ENCODE data around the gene HYI. TPM values are rescaled to one million over a fixed set of nuclear protein-coding genes. Genes with fewer than 3 reads are reported as not detected.

HYI gene
- polyA plus RNA-seq, 1 of the 3 experiments (the other 2 are of a cell fraction): 11.1 TPM

GRCh38 chr1:43437031-43437973 is 16.4 kb downstream of the HYI start:
- Histone ChIP-seq H2AFZ (ENCODE audit: low read depth) (no peak overlapping the region), H3K9me3 (no peaks in the 10 kb centered on the region), H3K4me1 (ENCODE audit: control insufficient read depth in 1 of 2, insufficient read depth in 2 of 2, low read depth in 1 of 2, low read length in 1 of 2) (no peaks in the 10 kb centered on the region; a peak in 1 of 4 replicates), H3K9me2 (no peaks in the 10 kb centered on the region), H3K27ac (ENCODE audit: low read depth in 2 of 2, low read length in 1 of 2) (no peak overlapping the region), H3K27me3 (ENCODE audit: insufficient read depth) (no peaks in the 10 kb centered on the region), H3K4me2 (no peak overlapping the region), H3F3A (replicated peaks; ENCODE audit: insufficient read depth) (no peaks in the 10 kb centered on the region), H3K4me3 (ENCODE audit: low read depth in 2 of 2, low read length in 1 of 2) (no peak overlapping the region), H3K79me2 (ENCODE audit: insufficient read depth) (no peaks in the 10 kb centered on the region), H3K9ac (no peak overlapping the region), H4K20me1 (ENCODE audit: insufficient read depth) (no peaks in the 10 kb centered on the region), H3K36me3 (replicated peaks in 1 of 2; ENCODE audit: control insufficient read depth in 1 of 2, insufficient read depth in 2 of 2, low read length in 1 of 2) (peaks cover 12 to 74% of the 10 kb centered on the region in 2 experiments)
- no peak for TF ChIP-seq ELF1 (IDR thresholded peaks at IDR 0.05)
- no peak for TF ChIP-seq EZH2phosphoT487 (IDR thresholded peaks at IDR 0.05; ENCODE audit: borderline replicate concordance, low read depth)
- no peak for TF ChIP-seq RAD21 (IDR thresholded peaks at IDR 0.05; ENCODE audit: low read length)
- no peak for TF ChIP-seq CHD2 (IDR thresholded peaks at IDR 0.05; ENCODE audit: low read length, partially characterized antibody)
- no peak for TF ChIP-seq TCF12 (IDR thresholded peaks at IDR 0.05)
- TF ChIP-seq NRF1 (IDR thresholded peaks at IDR 0.05; ENCODE audit: low read depth, low read length): no peak
- ChIA-PET POLR2A (interaction anchor here (0.7 to 1.5 kb wide), 2 partner anchors 11 to 15 kb away, joined by 3 to 5 read pairs; no protein-coding TSS in a partner anchor), CTCF (interaction anchor here (0.8 to 1.2 kb wide), 2 partner anchors 11 to 23 kb away, joined by 3 to 5 read pairs; no protein-coding TSS in a partner anchor)
- WGBS (ENCODE audit: low lambda C conversion rate): 97% methylated on average over 17 of the region's 20 CpGs
- DNase-seq: no peak

GRCh38 chr1:43436371-43436770 is 17.4 kb downstream of the HYI start:
- Histone ChIP-seq H3K9me2 (no peaks in the 10 kb centered on the region), H3K4me2 (no peak overlapping the region), H3F3A (replicated peaks; ENCODE audit: insufficient read depth) (no peaks in the 10 kb centered on the region), H4K20me1 (ENCODE audit: insufficient read depth) (no peaks in the 10 kb centered on the region), H3K27me3 (ENCODE audit: insufficient read depth) (no peaks in the 10 kb centered on the region), H3K4me1 (ENCODE audit: control insufficient read depth in 1 of 2, insufficient read depth in 2 of 2, low read depth in 1 of 2, low read length in 1 of 2) (no peaks in the 10 kb centered on the region), H2AFZ (ENCODE audit: low read depth) (no peak overlapping the region), H3K27ac (ENCODE audit: low read depth in 2 of 2, low read length in 1 of 2) (no peak overlapping the region), H3K9ac (no peak overlapping the region), H3K4me3 (ENCODE audit: low read depth in 2 of 2, low read length in 1 of 2) (no peak overlapping the region), H3K36me3 (replicated peaks in 1 of 2; ENCODE audit: control insufficient read depth in 1 of 2, insufficient read depth in 2 of 2, low read length in 1 of 2) (peaks cover 17 to 74% of the 10 kb centered on the region in 2 experiments), H3K79me2 (ENCODE audit: insufficient read depth) (no peaks in the 10 kb centered on the region), H3K9me3 (no peaks in the 10 kb centered on the region)
- no peak for DNase-seq
- no peak for TF ChIP-seq PBX3 (IDR thresholded peaks at IDR 0.05)
- TF ChIP-seq MXI1 (IDR thresholded peaks at IDR 0.05; ENCODE audit: low read depth, low read length): no peak
- TF ChIP-seq NRF1 (IDR thresholded peaks at IDR 0.05; ENCODE audit: low read depth, low read length): no peak
- TF ChIP-seq TEAD4 (IDR thresholded peaks at IDR 0.05; ENCODE audit: borderline replicate concordance, insufficient read depth): no peak
- TF ChIP-seq POLR2AphosphoS5 (IDR thresholded peaks at IDR 0.05; ENCODE audit: low read depth, low read length): no peak
- TF ChIP-seq RFX5 (IDR thresholded peaks at IDR 0.05; ENCODE audit: low read length): no peak
- TF ChIP-seq SMC3 (IDR thresholded peaks at IDR 0.05; ENCODE audit: low read depth, low read length): no peak
- TF ChIP-seq IRF3 (IDR thresholded peaks at IDR 0.05; ENCODE audit: low read depth, low read length): no peak
- no peak for TF ChIP-seq FOXM1 (IDR thresholded peaks at IDR 0.05; ENCODE audit: low read depth)
- TF ChIP-seq FOSL2 (IDR thresholded peaks at IDR 0.05; ENCODE audit: borderline replicate concordance, low read depth): no peak
- no peak for TF ChIP-seq EP300 (IDR thresholded peaks at IDR 0.05; ENCODE audit: borderline replicate concordance in 1 of 2, low read depth in 1 of 2, low read length in 1 of 2)
- TF ChIP-seq ZBTB33 (IDR thresholded peaks at IDR 0.05; ENCODE audit: borderline replicate concordance, low read depth): no peak
- TF ChIP-seq YY1 (IDR thresholded peaks at IDR 0.05; ENCODE audit: low read depth): no peak
- TF ChIP-seq ELF1 (IDR thresholded peaks at IDR 0.05): no peak
- no peak for TF ChIP-seq MAX (IDR thresholded peaks at IDR 0.05; ENCODE audit: low read depth)
- no peak for TF ChIP-seq JUND (IDR thresholded peaks at IDR 0.05)
- TF ChIP-seq FOXJ3 (CRISPR knock-in tag; IDR thresholded peaks at IDR 0.05): no peak
- TF ChIP-seq NFIC (IDR thresholded peaks at IDR 0.05; ENCODE audit: borderline replicate concordance): no peak
- 89% methylated on average over 3 of the region's 3 CpGs for WGBS (ENCODE audit: low lambda C conversion rate)
- ChIA-PET POLR2A (interaction anchor here (1.5 kb wide), 1 partner anchor 10 kb away, joined by 5 read pairs; no protein-coding TSS in a partner anchor), CTCF (interaction anchor here (0.8 kb wide), 1 partner anchor 22 kb away, joined by 3 read pairs; no protein-coding TSS in a partner anchor)

All from SK-N-SH (cell line).